ENCODE measurements around the gene FMO3.

DNA sequence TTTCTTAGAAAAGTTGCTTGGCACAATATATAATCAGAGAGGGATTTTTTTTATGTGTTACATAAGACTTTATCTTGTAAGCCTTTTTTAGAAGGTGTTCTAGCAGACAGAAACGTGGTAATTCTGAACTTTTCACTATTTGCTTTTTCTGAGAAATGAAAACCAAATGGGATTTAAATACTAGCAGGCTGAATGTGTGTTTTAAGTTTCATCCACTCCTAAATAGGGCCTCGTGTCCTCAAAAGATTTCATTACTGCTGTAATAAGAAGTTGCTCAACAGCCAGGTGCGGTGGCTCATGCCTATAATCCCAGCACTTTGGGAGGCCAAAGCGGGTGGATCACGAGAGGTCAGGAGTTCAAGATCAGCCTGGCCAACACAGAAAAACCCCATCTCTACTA, 49.7 kb downstream of the FMO3 start:
- no peak for TF ChIP-seq POLR2A (IDR thresholded peaks at IDR 0.05; ENCODE audit: borderline replicate concordance, extremely low read depth, insufficient read depth, insufficient read length)
- TF ChIP-seq, protein P1, sequence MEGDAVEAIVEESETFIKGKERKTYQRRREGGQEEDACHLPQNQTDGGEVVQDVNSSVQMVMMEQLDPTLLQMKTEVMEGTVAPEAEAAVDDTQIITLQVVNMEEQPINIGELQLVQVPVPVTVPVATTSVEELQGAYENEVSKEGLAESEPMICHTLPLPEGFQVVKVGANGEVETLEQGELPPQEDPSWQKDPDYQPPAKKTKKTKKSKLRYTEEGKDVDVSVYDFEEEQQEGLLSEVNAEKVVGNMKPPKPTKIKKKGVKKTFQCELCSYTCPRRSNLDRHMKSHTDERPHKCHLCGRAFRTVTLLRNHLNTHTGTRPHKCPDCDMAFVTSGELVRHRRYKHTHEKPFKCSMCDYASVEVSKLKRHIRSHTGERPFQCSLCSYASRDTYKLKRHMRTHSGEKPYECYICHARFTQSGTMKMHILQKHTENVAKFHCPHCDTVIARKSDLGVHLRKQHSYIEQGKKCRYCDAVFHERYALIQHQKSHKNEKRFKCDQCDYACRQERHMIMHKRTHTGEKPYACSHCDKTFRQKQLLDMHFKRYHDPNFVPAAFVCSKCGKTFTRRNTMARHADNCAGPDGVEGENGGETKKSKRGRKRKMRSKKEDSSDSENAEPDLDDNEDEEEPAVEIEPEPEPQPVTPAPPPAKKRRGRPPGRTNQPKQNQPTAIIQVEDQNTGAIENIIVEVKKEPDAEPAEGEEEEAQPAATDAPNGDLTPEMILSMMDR (IDR thresholded peaks at IDR 0.05 in 2 of 3, conservative IDR thresholded peaks at IDR 0.05 in 1 of 3; ENCODE audit: borderline replicate concordance in 1 of 3, insufficient read depth in 1 of 3, low read depth in 2 of 3, low read length in 2 of 3): no peak
- TF ChIP-seq EZH2 (IDR thresholded peaks at IDR 0.05): no peak
- TF ChIP-seq YY1 (IDR thresholded peaks at IDR 0.05; ENCODE audit: extremely low read depth, insufficient replicate concordance, low read depth, low read length): no peak
- no peak for TF ChIP-seq ELF1 (IDR thresholded peaks at IDR 0.05; ENCODE audit: borderline replicate concordance, low read depth)
- no peak for TF ChIP-seq TCF7L2 (IDR thresholded peaks at IDR 0.05; ENCODE audit: borderline replicate concordance, extremely low read depth, insufficient read depth, insufficient read length)
- no peak for TF ChIP-seq POLR2AphosphoS5 (IDR thresholded peaks at IDR 0.05; ENCODE audit: low read depth, low read length)
- TF ChIP-seq ZNF274 (IDR thresholded peaks at IDR 0.05; ENCODE audit: low read depth, low read length): no peak
- TF ChIP-seq, protein P2, sequence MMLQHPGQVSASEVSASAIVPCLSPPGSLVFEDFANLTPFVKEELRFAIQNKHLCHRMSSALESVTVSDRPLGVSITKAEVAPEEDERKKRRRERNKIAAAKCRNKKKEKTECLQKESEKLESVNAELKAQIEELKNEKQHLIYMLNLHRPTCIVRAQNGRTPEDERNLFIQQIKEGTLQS (IDR thresholded peaks at IDR 0.05): no peak
- no peak for TF ChIP-seq SIN3A (IDR thresholded peaks at IDR 0.05; ENCODE audit: low read depth)
- no peak for TF ChIP-seq JUND (IDR thresholded peaks at IDR 0.05)

Data from HCT116 (cell line).